A549 treated with AZD9567 at 1 μM for 4 hours (cell line): ENCODE results near the gene AFF3. TPM values are rescaled to one million over a fixed set of nuclear protein-coding genes. Genes with fewer than 3 reads are reported as not detected.

Experiments
- total RNA-seq: library from RNA; stranded (reverse); fragments of 200-300 nt; extraction: Qiagen RNA extraction; gene quantifications from 5 replicates; pipeline ENCODE4 v1.2.3, GENCODE V29; 2022; ENCODE audit not compliant: insufficient read depth

The AFF3 gene
- 0.01 to 0.13 TPM (median 0.03 TPM) in 4 of 5 replicates, not detected in the other for total RNA-seq

GRCh38 chr2:100142393-100142792 is at the start of gene AFF3:
Gene AFF3, minus strand, starts transcription at chr2:100142590. Its CDS starts 38,136 bp downstream, at chr2:100104454.

Other genes with a start within 250 kb of the AFF3 start
- 2.1 to 3.1 TPM (median 2.5 TPM) in 5 replicates for gene LONRF2, start 179.9 kb upstream of the AFF3 start, total RNA-seq